NCI-H1048 (cell line): Measurements from ENCODE around the gene SLC37A1.

Source experiments
- DNase-seq: peaks from one replicate; lab custom pipeline; 2025; lab: John Stamatoyannopoulos, UW

Gene SLC37A1

DNA sequence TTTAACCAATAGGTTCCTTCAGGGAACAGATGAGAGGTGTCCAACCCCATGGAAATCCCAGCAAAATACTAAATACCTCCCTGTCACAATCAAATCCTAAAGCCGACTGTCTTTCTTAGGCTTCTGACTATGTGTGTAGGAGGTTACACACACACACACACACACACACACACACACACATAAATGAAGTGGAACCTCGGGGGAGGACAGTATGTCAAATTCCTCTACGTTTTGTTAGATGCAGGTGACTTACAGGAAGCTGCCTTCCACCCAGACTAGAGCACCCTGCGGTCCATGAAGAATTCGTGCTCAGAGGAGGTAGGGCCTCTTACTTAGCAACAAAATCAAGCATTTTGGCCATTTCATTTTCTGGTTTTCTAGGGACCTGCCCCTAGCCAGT is 34.1 kb upstream of the SLC37A1 start:
- no peak for DNase-seq

DNA sequence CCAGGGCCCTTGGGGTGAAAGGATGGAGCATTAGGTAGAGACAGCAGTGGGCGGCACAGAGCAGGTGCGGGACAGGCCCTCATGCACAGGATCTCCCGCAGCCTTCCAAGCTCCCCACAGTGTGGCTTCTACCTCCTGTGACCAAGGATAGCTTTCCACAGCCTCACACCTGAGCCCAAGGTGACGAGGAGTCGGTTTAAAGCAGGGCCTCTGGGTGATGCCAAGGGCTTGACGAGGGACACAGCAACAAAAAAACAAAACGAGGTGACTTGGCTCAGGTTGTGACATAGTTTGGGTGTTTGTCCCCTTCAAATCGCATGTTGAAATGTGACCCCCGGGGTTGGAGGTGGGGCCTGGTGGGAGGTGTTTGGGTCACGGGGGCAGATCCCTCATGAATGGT is 32.9 kb upstream of the SLC37A1 start:
- DNase-seq: no peak

DNA sequence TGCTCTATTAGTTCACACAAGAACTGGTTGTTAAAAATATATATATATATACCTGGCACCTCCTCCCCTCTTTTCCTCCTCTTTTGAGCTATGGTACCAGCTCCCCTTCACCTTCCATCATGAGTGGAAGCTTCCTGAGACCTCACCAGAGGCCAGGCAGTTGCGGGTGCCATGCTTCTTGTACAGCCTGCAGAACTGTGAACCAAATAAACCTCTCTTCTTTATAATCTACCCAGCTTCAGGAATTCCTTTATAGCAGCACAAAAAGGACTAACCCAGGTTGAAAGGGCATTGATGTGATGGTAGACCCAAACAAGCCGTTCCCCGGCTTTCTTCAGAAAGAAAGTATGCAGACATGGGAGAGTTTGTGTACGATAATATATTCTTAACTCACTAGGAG is 32.5 kb upstream of the SLC37A1 start:
- DNase-seq: no peak

DNA sequence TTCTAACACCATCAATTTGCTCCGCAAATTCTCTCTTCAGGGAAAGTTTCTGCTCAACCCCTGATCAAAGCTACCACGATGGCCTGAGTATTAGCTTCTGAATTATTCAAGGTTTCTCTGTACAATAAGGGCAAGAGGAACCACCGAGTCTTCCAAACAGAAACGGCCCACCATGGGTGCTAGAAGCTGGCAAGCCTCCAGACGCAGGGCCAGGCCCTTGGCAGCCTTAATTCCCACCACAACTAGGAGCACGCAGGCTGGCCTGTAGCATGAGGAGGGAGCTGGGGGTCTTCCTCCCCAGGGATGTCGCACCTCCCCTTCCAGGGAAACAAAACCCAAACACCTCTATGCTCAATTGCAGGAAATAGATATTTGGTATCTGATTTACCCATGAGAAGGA is 28.7 kb upstream of the SLC37A1 start:
- no peak for DNase-seq

DNA sequence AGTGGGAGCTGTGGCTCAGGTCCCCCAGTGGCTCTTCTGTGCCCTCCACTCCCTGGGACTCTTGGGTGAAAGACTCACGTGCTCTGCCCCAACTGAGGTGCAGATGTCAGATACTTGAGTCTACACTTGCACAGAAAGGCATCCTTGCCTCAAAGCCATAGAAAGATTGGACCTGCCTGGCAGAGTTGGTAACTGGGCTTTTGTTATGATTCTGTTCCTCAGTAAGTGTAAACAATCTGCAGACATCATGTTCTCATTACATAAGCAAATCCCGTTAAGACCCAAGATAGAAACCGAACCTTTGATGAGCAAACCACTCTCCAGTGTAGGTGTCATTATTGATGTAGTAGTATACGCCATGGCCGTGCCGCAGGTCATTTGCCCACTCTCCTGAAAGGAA is 27.6 kb upstream of the SLC37A1 start:
- DNase-seq: no peak

DNA sequence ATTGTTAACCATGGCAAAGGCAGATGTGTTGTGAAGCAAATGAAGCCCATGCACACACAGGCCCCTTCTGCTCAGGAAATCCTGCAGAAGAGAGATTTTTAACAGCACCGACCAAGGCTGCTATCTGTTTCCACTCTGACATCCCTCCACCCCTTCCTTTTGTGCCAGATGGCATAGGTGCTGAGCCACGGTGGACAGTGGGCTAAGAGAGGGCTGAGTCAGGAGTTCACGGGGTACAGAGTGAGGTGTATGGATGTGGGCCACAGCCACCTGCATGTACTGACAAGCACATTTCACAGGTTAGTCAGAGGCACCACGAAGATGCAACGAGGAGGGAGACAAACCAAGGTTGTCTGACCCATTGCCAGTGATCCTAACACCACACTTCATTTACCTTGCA is 27.1 kb upstream of the SLC37A1 start:
- DNase-seq: no peak

DNA sequence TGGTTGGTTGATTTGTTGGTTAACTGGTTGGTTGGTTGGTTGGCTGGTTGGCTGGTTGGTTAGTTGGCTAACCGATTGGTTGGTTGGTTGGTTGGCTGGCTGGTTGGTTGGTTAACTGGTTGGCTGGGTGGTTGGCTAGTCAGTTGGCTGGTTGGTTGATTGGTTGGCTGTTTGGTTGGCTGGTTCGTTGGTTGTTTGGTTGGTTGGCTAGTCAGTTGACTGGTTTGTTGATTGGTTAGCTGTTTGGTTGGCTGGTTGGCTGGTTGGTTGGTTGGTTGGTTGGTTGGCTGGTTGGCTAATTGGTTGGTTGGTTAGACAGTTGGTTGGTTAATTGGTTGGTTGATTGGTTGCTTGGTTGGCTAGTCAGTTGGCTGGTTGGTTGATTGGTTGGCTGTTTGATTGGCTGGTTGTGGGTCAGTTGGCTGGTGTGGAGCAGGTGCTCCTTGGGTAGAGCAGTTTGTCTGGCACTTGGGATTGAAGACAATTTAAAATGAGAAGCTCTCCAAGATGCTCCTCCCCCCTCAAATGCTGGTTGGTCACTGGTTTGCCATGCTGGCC is 24.6 kb upstream of the SLC37A1 start:
- no peak for DNase-seq

DNA sequence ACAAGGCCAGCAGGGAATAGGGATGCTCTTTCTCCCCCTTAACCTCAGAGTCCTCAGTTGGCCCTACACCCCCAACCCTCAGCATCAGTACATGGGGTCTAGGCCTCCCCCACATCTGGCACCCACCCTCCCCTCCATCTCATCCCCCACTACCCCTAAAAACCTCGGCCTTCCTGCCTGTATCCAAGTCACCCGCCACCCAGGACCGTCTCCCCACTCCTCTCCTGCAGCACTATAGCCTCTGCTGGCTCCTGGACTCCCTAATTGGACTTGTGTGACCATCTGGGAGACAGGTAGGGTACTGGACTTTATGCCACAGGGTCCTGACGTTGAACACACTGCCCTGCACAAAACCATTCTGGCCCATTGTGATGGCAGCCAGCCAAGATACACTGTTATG is 23.7 kb upstream of the SLC37A1 start:
- DNase-seq: no peak

DNA sequence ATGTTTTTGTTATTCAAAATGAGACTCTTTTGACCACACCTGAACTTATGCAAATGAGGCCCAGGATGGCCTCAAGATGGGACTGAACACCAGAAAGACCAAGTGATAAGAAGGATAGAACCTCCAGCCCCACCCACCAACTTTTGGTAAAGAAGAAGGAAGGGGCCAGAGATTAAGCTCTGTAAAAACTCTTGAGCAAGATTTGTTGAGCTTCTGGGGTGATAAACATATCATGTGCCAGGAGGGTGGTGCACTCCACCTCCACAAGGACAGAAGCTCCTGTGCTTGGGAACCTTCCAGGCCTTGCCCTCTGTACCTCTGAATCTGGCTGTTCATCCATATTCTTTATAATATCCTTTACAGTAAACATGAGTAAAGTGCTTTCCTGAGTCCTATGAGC is 22.9 kb upstream of the SLC37A1 start:
- no peak for DNase-seq

DNA sequence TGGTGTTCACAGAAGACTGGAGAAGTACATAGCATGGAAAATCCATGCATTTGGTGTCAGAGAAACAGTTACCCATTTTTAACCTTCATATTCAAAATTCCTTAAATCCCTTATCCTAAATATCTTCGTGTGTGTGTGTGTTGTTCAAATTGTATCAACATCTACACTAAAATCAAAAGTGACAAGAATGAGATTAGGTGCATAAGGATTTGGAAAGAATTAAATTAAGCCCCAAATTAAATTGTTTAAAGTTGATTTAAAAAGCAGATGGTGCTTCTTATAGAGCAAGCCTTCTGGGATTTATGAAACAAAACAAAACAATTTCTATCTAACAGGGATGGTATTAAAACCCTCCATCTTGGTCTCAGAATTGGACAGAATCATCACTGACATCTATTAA is 22.3 kb upstream of the SLC37A1 start:
- no peak for DNase-seq

DNA sequence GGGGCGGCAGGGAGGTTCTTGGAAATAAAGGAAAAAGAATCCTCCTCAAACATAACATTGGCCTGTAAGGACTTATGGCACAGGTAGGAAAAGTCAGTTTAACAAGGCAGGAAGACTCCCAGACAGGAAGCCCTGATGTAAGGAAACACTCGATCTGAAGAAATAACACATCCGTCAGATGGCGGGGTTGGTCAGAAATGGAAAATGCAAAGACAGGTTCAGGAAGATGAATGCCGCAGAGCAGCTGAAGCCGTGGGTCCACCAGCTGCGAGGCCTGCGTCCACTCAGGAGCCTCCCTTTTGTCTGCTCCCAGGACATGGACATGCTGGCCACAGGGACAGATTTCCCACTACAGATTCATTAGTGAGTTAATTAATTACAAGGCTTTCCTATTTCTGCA is 21.5 kb upstream of the SLC37A1 start:
- no peak for DNase-seq

DNA sequence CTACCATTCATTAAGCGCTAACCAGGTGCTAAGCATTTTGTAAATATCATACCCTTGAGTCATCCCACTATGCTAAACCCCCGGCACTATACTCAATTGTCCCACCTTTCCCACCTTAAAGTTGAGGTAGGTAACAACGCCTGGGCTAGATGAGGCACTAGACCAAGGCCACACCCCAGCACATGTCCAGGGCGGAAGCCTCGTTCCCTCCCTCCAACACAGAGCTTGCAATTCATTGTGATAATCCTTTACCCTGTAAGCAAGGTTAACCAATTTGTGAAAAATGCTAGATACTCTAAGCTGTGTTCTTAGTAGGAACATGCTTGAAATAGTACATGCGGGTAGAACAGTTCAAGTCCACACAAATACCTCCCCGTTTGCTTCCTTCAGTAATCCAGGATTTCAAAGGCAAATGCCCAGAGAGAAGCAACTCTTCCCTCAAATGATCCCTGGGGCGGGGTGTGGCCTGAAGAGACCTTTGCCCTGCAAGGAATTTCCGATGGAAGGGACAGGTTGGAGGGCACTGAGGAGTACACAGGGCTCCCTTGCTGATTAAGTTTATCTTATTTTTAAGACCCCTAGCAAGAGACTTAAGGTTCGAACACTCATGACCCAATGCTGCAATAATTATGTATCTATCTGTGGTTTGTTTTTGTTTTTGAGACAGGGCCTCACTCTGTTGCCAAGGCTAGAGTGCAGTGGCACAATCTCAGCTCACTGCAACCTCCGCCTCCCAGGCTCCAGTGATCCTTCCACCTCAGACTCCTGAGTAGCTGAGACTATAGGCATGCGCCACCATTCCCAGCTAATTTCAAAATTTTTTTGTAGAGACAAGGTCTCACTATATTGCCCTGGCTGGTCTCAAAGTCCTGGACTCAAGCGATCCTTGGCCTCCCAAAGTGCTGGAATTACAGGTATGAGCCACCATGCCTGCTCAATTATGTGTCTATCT is 20.3 kb upstream of the SLC37A1 start:
- DNase-seq: no peak

DNA sequence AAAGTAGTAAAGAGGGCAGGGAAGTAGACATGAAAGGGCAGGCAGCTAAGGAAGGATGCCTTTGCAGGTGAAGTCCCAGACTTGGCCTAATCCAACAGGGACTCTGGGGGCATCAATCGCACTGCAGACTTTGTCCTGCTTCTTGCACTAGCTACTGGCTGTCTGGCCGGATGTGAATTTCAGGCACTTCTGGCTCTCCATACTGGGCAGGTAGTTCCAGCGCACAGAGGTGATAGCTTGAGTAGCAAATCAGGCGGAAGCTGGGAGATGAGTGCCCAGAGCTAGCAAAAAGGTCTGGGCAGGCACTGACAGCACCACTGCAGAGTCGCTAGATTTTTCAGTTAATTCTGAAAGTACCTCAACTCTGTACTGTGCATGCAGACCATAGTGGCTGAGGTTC is 18.6 kb upstream of the SLC37A1 start:
- no peak for DNase-seq

DNA sequence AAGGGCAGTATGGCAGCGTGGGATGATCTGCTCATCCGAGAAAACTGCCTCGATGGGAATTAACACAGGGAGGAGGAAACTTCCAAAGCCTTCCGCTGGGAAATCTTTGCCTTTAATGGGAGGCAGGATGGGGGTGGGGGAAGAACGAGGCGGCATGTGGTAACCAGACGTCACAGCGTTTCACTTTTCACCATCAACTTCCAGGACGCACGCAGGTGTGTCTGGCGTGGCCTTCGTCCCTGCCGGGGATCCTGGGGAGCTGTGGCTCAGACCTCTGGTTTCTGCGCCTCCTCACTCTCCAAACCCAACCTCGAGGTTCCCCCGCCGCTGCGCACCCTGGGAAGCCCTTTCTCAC is 17.9 kb upstream of the SLC37A1 start:
- DNase-seq: no peak

DNA sequence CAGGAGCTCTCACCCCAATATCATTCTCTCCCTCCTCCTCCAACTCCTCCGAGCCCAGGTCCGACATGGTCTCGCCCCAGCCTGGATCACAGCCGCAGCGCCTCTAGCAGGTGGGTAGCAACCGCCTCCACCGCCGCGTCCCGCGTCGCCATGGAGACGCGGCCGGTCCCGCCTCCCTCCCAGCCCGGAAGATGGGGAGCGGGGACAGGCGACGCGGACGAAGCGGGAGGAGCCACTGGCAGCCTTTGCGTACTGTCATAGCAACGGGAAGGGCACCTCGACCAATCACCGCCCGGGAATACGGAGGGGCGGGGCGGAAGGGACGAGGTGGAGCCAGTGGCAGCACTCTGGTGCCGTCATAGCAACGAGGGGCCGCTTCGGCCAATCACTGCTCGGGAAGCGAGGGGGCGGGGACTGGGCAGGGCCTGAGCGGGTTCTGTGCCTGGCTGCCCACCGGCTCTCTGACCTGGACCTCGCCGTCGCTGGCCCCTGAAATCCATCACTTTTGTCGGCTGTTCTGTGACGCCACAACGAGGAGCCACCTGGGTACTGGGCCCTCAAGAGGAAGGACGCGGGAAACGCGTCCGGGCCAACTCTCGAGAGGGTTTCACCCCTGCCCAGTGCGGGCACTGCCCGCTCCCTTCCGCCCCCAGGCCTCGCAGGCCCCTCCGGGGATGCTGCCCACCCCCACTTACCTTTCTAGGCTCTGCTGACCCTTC is 17.4 kb upstream of the SLC37A1 start, which contains the start of gene RSPH1:
Gene RSPH1 (minus strand): TSS at position 105 of the 719 bp plus-strand sequence. CDS start 38 bp downstream, at position 67.
- peak; percentile 96 for DNase-seq

DNA sequence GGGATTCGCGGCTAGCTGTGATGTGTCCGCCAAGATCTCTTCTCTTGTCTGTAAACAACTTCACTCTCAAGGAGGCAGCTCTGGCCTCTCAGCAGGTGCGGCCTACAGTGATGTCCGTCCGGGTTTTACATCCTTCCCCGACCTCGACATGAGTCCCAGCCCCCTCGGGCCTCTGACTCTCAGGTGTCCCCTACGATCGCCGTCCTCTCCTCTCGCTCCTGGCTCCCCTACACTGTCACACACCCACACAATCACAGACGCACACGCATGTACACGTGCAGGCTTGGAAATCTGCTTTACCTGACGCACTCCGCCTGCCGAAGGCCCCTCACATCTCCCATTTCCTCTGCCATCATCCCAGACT is 16.8 kb upstream of the SLC37A1 start:
- DNase-seq: no peak

DNA sequence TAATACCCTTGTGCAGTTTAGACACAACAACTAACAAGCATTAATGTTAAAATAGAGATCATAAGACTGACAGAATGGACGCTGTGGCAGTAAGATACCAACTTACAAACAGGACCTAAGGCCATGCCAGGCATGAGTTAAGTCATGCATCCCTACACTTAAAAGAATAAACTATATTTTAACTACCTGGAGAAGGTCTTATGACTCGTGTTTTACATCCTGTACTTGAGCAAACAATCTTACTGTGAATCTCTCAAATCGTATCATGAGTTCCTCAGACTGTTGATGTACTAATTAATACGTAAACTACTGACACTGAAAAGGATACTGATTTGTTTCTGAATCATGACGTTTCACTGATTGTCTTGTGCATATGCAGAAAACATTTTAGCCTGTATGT is 15.6 kb upstream of the SLC37A1 start:
- DNase-seq: no peak

DNA sequence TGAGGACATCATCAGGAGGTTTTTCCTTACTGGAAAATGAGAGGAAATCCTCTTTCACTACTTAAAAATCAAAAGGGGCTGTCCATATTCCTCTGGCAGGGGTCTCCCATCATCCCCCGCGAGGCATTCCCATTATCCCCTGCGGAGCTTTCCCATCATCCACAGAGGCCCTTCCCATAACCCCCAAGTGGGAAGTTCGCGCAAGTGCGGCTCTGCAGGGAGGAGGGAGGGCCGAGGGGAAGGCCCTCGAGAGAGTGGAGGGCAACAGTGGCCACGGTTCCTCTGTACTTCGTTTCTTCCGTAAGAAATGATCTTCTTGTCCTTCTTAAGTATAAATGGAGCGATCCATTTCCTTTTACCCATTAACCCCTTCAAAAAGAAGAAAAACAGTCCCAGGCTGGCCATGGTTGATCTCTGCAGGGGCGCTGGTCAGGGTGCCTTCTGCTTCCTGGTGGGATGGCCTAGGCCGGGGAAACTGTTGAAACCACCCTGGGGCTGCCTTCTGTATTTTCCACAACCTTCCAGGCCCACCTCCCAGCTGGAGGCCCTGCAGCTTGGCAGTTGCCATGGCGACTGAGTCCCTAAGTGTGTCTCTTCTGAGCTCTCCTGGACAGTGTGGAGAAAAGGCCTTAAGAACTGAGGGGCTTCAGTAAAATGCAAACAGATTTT is 14.1 kb upstream of the SLC37A1 start:
- DNase-seq: no peak

DNA sequence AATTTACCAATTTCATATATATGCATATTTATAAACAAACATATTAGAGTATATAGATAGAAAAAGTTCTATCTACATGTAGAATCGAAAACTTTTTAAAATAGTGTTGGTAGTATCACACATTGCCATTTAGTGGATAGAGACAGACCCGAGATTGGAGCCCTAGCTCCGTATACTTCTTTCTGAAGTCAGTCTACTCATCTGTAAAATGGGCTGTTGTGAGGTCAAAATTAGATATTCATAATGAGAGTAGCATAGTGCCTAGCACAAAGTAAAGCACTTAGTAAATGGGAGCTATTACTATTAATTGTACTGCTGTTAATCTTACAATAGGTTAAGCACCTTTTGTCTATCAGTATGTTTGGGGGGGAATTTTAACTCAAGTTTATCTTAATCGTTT is 13.4 kb upstream of the SLC37A1 start:
- no peak for DNase-seq

DNA sequence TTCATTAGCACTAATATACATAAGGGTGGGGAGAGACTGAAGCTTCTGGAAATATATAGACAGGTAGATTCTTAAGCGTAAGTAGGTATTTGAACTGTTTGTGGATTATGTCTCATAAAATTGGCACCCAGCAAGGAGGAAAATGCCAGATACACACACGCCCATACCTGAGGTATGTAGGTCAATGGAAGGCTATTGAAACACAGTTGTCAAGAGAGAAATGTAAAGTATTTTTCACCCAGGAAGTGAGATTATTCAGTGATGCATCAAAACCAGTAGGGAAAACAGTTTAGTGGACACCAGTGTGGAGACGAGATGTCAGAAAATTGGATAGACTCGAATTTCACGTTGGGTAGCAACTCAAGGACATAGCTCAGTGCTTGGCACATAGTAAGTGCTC is 12.9 kb upstream of the SLC37A1 start:
- no peak for DNase-seq

DNA sequence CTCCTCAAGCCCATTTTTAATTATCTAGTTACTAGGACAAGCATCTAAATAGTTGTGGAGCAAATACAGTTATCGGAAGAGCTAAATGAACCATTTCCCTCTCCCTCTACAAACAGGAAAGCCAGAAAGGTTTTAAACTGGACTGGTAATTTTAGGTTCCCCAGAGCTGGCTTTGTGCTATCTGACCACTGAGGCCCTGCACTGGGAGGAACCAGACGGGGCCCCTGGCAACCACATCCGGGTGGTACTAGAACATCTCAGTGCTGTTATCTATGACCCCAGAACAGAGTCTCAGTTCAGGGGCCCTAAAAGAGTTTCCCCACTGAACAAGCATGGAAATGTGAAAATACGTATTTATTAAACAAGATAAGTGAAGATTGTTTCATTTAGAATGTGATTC is 9.9 kb upstream of the SLC37A1 start:
- DNase-seq: no peak

DNA sequence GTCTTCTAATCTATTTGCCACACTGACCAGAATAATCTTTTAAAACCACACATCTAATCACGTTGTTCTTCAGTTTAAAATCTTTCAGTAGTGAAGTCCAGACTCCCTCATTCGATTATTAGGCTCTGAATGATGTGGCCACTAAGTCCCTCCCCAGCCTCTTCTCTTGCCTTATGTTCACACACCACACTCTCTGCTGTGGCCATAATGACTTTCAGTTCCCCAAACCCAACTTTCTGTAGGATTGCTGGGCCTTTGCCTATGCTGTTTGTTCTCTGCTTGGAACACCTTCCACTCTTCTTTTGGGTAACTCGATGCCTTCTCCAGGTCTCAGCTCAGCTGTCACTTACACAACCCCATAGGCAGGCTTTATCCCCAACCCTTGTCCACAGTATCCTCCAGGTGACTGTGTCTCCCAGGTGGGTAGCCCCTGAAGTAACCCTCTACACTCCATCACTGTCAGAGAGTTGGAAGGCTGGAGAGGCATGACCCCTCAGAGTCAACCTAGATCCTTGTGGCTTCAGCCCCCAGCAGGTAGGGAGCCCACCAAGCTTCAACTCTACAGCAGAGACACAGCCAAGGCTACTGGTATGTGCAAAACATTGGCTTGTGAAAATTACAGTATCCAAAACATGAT is 8.4 kb upstream of the SLC37A1 start:
- DNase-seq: no peak
